Measurements from ENCODE around the gene TUBGCP2.
"Not testable (repeated sequence)": the region's sequence is repeated elsewhere in the genome, so short reads cannot be mapped to it uniquely, and the experiment has no call there.

TUBGCP2 gene

DNA sequence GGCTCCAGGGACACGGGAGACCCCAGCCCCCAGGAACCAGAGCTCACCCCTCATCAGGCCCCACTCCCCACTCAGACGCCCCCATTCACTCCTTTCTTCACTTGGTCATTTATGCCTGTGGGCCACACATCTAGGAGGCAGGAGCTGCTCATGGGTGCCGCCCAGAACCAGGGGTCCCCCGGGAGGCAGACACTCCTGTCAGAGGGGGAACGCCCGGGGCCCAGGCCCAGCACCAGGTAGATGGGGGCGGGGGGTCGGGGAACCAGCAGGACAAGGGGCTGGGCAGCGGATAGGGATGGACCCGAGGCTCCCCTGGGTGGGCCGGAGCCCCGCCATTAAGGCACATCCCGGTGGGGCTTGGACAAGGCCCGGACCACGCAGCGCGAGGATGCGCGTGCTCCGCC, 16.2 kb upstream of the TUBGCP2 start:
- DNase-seq, result no peak

DNA sequence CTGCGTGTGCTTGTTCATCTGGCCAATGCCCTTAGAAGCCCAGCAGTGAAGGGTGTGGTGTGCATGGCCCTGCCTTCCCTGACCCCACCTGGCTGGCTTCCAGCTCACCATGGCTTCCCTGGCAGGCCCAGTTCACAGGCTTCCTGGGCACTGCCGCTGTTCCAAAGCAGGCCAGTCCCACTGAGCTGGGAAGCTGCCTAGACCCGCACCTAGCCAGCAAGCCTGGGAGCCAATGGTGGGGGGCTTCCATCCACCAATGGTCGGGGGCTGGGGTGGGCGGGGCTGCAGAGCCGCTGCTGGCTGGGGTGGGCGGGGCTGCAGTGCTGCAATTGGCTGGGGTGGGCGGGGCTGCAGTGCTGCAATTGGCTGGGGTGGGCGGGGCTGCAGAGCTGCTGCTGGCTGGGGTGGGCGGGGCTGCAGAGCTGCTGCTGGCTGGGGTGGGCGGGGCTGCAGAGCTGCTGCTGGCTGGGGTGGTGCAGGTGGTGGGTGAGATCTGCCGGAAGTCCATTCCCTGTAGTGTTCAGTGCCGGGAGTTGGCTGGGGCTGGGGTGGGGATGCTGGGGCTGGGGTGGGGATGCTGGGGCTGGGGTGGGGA, 15.6 kb upstream of the TUBGCP2 start:
- peak in 4 of 5 experiments; percentile 42 to 69 (median 52) for DNase-seq

DNA sequence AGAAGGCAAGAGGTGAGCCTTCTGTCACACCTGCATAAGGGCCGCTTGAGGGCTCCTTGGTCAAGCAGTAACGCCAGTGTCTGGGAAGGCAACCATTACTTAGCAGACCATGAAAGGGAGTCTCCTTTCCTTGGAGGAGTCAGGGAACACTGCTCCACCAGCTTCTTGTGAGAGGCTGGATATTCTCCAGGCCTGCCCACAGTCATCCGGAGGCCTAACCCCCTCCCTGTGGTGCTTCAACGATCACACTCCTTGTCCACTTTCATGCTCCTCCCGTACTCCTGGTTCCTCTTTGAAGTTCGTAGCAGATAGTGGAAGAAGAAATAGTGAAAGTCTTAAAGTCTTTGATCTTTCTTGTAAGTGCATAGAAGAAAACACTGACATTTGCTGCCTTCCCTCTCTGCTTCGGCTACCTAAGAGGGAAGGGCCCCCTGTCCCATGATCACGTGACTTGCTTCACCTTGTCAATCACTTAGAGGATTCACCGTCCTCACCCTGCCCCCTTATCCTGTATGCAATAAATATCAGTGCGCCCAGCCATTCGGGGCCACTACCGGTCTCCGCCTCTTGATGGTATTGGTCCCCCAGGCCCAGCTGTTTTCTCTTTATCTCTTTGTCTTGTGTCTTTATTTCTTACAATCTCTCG, 13.5 kb upstream of the TUBGCP2 start:
- DNase-seq, result not testable (repeated sequence)

DNA sequence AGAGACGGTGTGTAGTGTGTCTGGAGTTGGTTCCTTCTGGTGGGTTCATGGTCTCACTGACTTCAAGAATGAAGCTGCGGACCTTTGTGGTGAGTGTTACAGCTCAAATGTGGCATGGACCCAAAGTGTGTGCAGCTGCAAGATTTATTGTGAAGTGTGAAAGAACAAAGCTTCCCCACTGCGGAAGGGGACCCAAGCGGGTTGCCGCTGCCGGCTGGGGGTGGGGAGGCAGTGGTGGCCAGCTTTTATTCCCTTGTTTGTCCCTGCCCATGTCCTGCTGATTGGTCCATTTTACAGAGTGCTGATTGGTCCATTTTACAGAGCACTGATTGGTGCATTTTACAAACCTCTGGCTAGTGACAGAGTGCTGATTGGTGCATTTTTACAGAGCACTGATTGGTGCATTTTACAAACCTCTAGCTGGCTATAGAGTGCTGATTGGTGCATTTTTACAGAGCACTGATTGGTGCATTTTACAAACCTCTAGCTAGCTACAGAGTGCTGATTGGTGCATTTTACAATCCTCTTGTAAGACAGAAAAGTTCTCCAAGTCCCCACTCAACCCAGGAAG, 12.3 kb upstream of the TUBGCP2 start:
- DNase-seq, result not testable (repeated sequence)

DNA sequence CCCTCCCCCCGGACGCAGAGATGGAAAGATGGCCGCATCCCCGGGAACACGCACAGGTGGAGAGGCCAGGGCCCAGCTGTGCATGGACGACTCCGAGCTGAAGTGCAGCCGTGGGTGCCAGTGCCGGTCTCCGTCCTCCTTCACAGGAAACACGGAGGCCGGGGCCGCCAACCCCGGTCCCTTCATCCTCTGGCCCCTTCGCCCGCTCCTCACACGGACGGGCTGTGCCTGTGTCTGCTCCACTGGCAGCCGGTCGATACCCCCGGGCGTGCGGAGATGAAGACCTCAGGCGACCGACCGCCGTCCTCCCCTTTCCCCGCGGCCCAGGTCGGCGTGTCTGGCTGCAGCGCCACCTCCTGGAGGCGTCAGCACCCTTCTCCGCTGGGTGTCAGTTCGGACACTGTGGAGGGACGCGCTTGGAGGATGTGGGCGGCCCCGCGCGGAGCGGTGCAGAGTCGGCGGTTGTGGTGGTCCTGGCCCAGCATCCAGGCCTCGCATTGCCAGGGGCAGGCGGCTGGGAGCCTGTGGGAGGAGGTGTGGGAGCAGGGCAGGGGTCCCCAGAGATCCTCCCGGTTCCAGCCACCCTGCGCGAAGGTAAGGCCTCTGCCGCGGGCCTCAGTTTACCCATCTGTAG, 9.9 kb upstream of the TUBGCP2 start:
- peak; percentile 51 to 66 (median 55) for DNase-seq

DNA sequence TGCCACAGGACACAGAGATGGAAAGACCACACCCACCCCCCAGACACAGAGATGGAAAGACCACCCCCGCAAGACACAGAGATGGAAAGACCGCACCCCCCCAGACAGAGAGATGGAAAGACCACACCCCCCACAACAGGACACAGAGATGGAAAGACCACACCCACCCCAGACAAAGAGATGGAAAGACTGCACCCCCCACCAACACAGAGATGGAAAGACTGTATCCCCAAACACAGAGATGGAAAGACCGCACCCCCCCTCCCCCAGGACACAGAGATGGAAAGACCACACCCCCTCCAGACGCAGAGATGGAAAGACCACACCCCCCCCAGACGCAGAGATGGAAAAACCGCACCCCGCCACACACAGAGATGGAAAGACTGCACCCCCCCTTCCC, 8.1 kb upstream of the TUBGCP2 start:
- DNase-seq, result no peak

DNA sequence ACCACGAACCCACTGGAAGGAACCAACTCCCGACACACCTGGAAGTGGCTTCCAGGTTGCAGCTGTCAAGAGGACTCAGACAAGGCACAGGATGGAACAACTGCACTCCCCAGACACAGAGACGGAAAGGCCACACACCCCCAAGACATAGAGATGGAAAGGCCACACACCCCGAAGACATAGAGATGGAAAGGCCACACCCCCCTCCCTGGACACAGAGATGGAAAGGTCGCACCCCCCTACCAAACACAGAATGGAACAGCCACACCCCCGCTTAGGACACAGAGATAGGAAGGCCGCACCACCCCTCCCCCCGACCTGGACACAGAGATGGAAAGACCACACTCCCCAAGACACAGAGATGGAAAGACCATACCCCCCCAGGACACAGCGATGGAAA, 7.6 kb upstream of the TUBGCP2 start:
- no peak for DNase-seq

DNA sequence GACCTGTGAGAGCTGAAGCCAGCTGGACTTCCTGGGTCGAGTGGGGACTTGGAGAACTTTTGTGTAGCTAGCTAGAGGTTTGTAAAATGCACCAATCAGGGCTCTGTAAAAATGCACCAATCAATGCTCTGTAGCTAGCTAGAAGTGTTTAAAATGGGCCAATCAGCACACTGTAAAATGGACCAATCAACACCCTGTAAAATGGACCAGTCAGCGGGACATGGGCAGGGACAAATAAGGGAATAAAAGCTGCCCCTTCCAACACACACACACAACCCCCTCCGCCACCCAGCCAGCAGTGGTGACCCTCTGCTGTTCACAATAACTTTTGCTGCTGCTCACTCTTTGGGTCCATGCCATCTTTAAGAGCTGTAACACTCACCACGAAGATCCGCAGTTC, 7.2 kb upstream of the TUBGCP2 start:
- peak in 1 of 5 experiments; percentile 29 for DNase-seq

DNA sequence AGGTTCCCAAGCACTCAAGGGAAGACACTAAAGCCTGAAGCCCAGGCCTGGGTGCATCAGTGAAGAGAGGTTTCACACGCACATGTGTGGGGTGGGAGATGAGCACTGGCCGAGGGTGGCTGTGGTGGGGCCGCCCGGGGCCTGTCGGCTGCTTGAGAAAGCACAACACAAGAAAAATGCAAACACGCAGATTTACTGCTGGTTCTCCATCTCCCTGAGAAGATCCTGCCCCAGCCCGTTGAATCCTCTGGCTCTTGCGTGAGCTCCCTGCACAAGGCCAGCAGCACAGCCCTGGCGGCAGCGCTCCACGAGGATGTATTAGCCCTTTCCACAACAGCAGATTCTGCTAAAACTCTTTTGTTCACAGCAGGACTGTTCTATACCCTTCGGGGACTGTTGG, 6.2 kb upstream of the TUBGCP2 start:
- no peak for DNase-seq

DNA sequence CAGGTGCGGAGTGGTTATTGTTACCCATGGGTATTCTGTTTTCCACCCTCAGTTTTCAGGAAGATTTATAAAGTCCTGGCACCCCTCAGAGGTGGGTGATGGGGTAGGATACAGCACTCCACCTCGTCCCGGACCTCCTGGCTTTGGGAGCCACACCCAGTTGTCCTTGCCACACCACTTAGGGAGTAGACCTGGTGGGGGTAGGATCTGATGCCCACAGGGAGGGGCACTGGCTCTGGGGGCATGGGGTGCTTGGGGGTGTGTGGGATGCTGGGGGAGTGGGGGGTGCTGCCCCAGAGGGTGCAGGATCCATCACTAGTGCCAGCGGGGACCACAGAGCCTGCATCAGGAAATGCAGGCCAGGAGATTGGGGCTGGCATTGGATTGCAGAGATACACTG, 4.5 kb upstream of the TUBGCP2 start:
- DNase-seq, result no peak

DNA sequence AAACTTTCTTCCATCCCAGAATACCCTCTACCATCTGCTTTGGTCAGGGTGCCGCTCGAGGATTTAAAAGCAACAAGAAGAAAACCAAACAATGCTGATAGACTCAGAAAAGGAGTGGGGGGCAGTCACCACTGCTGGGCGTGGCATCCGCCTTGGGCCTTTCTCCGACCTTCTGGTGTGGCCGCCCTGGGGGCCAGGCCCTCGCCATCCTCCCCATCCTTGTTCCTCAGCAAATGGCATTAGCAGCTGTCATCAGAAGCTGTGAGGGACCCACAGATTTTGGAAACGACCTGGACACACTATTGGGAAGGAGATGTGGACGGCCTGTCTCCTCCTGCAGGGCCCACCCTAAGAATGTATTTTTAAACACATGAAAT, 4.1 kb upstream of the TUBGCP2 start:
- no peak for DNase-seq

DNA sequence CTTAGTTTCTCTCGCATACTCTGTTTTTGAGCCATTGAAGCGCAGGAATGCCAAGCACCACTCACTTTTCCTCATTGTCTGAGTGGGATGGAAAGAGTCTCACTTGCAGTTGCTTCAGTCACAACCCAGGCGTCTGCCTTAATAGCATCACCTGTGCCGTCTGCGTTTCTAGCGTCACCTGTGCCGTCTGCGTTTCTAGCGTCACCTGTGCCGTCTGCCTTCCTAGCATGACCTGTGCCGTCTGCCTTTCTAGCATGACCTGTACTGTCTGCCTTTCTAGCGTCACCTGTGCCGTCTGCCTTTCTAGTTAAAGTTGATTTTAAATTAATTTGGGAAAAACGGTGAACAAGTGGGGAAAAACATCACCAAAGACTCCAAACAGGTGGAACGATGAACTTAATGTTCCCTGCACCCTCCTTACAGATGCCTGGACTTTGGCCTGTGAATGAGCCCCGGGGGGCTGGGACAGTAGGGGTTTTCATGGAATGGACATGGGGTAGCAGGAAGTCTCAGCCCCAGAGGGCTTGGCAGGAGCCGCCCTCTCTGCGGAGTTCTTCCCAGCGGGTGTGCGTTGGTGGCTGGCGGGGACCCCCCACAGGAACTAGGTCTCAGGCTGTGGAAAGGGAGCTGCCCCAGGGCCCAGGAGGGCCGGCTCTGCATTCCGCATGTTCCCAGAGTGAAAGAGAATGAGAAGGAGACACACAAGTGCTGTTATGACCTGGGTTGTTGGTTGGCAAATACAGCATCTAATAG, 3.5 kb upstream of the TUBGCP2 start:
- DNase-seq, result no peak

DNA sequence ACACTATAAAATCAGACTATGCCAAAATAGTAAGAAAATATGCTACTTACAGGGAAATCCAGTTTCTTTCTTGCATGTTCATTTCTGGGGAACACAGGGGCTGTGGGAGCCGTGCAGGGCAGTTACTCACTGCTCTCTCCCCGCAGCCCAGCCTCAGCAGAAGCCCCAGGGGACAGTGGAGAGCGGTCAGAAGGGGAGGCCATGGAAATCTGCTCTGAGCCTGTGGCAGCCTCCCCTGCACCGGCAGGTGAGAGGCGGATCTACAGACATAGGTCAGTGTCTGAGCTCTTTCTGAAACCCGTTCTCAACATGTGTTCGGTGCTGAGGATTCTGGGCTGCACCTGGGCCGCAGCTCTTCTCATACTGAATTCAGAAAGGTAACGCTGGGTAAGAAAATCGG, 2.9 kb upstream of the TUBGCP2 start:
- DNase-seq, result no peak

DNA sequence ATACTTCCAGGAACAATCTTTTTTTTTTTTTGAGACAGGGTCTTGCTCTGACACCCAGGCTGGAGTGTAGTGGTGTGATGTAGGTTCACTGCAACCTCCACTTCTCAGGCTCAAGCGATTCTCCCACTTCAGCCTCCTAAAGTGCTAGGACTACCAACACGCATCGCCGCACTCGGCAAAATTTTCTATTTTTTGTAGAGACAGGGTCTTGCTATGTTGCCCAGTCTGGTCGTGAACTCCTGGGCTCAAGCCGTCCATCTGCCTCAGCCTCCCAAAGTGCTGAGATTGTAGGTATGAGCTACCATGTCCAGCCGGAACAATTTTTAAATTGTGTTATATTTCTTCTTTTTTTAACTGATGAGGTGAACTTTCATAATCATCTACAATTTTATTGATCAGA, 2.1 kb upstream of the TUBGCP2 start:
- DNase-seq, result no peak

DNA sequence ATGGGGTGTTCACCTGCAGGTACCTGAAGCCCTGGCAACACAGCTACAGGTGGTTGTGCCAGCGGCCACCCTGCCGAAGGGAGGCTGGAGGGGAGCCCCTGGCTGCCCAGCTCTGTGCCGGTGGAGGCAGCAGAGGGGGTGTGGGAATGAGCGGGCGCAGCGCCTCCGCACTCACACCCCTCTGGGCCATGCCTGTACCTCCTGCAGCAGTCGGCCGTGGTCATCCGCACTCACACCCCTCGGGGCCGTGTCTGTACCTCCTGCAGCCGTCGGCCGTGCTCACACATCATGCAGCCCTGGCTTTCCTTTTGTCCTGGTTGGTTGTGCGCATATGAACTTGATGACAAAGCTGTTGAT, 1.7 kb upstream of the TUBGCP2 start:
- no peak for DNase-seq

DNA sequence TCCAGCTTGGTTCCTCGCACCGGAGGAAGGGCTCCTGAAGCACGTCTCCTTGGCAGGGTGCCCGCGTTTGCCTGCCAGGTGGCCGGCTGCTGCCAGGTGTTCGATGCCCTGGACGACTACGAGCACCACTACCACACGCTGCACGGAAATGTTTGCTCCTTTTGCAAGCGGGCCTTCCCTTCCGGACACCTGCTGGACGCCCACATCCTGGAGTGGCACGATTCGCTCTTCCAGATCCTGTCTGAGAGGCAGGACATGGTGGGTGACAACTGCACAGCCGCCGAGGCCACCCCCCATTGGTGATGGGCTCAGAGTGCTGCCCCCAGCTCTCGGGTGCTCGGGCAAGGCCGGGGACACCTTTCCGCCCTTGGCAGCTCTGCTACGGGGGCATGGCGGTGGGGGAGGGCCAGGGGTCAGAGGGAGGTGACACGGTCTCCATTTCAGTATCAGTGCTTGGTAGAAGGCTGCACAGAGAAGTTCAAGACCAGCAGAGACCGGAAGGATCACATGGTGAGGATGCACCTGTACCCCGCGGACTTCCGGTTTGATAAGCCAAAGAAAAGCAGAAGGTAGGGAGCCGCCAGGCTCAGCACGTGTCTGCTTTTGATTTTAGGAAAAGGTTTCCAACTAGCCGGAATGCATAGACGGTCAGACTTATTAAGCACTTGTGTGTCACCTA, 1.2 kb upstream of the TUBGCP2 start:
- no peak for DNase-seq

DNA sequence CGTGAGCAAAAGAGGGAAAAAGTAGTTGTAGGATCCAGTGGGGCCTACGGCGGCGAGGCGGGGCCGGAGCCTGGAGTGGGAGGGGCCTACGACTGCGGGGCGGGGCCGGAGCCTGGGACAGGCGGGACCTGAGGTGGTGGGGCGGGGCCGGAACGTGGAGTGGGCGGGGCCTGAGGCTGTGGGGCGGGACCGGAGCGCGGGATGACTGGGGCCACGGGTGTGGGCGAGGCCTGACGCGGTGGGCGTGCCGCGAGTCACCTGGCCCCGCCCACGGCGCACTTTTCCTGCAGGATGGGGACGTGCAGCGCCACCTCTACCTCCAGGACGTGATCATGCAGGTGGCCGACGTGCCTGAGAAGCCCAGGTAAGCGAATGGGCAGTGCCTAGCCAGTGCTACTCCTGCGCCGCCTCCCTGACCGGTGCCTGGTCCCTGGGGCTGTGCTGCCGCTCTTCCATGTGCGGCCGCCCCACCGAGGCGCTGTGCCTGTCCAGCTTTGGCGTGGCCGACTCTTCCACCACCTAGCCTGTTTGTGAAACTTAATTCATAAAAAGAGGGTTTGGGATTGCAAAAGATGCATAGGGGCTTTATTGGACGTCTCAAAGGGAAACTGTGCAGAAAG, 538 bp upstream of the TUBGCP2 start:
- DNase-seq, result peak; percentile 87 to 96 (median 90)

DNA sequence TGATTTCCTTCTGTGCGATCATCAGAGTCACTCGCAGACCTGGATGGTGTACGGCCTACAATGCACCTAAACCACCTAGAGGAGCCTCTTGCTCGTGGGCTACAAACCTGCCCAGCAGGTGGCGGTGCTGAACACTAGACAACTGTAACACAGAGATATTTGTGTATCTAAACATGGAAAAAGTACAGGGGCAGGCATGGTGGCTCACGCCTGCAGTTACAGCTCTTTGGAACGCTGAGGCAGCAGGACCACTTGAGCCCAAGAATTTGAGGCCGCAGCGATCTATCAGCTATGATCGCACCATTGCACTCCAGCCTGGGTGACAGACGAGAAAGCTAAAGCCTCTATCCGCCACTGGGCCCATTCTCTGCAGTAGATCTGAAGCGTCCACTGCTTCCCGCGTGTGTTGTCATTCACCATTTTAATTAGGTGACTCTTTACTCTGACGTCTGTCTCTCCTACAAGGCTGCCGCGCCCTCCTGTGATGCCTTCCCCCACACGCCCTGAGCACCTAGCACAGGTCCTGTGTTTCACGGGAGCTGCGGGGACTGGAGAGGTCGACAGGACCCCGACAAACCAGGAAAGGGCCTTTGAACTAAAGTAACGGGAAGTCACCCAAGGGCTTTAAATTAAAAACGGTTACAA, 774 bp downstream of the TUBGCP2 start:
- peak; percentile 63 to 89 (median 81) for DNase-seq

DNA sequence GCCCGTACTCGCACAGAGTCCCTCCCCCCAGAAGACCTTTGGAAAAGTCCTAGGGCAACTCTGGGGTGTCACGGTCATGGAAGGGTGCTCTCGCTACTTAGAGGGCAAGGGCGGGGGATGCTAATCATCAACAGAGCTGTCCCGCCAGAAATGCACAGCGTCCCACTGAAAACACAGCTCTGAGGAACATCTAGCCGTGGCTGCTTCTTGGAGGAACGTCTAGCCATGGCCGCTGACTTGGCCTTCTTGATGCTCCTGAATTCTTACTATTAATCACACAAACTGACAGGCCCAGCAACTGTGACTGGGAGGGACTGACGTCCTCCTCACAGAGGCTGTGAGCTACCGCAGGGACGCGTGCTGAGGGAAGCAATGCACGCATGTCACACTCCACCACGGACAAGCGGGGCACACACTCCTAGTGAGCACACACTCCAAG, 1.7 kb downstream of the TUBGCP2 start:
- DNase-seq, result no peak

DNA sequence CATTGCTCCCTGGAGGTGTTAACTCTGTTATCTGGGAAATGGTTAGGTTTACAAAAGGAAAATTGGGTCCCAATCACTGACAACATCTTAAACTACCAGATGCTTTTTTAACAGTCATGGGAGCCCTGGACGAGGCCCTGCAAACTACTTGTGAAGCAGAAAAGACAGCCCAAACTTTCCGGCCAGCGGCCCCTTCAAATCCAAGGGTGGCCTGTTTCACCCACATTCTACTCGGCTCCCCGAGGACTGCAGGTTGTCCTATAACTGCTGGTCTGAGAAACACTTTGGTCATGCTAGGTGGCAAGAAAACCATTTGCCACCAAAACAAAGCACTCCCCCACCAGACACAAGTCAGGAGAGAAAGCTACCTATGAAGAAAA, 2.6 kb downstream of the TUBGCP2 start:
- no peak for DNase-seq

DNA sequence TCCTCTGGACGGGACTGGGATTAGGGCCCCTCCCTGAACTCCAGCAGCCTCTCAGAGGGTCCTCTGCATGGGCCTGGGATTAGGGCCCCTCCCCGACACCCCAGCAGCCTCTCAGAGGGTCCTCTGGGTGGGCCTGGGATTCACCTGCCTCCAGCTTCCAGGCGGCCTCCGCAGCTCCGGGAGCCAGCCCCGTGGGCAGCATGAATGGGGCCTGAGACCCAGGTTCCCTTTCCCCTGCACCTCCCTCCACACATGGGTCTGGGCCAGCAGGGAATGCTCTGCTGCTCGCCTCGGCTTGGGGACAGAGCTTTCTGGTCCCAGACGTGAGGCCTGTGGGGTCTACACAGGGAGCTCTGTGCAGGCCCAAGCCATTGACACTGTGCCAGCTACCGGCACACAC, 5.5 kb downstream of the TUBGCP2 start:
- DNase-seq, result no peak

DNA sequence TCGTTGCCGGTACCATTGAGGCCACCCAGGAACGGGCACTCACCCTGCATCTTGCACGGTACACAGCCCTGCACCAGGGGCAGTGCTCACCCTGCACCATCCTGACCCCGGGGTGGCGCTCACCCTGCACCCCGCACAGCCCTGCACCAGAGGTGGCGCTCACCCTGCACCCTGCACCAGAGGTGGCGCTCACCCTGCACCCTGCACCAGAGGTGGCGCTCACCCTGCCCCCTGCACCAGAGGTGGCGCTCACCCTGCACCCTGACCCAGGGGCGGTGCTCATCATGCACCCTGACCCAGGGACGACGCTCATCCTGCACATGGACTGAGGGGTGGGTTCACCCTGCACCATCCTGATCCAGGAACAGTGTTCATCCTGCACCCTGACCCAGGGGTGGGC, 6.4 kb downstream of the TUBGCP2 start:
- DNase-seq, result no peak

Measured in T-helper 2 cell (primary cell).